Astrocyte (in vitro differentiated cells and primary cell): Measurements from ENCODE around the gene ALDOA.

Experiments
- EZH2 ChIP-seq: IDR thresholded peaks from 2 replicates; pipeline ENCODE4 v1.6.1; 2012; ENCODE audit warnings: mild to moderate bottlenecking, low read length, inconsistent platforms; ENCODE audit not compliant: insufficient read depth
- TF ChIP-seq, protein P1 (sequence below): IDR thresholded peaks from 2 replicates; pipeline ENCODE4 v1.5.1; 2011; ENCODE audit warnings: low read depth, mild to moderate bottlenecking, inconsistent platforms, low read length, moderate library complexity; ENCODE audit not compliant: insufficient read depth

DNA sequence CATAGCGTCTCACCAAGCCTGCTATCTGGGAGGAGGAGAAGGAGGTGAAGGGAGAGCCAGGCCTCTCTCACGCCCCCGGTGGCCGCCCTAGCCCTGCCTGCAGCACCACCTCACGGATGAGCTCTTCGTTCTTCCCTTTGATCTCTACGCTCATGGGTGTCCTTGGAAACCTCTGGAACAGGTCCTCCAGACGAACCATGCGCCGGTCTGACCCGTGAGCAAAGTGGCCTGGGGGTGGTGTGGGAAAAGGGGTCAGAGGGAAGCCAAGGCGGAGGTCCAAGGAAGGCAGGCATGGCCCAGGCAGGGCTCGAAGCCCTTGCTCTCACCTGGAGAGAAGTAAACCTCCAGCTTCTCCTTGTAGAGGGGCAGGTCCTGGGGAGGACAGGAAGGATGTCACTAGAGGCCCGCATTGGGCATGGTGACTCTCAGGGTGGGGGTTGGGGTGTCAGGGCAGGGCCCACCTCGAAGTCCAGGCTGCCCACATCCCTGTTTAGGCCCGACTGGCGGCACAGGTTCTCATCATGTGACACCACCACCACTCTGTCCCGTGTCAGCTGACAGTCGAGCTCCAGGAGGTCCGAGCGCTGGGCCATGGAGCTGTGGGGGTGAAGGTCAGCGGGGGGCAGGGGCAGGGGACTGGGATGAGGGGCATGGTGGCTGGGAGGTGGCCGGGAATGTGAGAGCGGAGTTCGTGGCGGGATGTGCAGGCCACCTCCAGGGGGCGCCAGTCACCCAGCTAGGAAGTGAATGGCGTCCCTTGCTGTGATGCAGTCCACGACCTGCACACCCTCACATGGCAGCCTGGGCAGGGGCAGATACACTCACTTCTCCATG is 46.9 kb downstream of the ALDOA start:
- no peak for TF ChIP-seq EZH2
- TF ChIP-seq, protein P1, sequence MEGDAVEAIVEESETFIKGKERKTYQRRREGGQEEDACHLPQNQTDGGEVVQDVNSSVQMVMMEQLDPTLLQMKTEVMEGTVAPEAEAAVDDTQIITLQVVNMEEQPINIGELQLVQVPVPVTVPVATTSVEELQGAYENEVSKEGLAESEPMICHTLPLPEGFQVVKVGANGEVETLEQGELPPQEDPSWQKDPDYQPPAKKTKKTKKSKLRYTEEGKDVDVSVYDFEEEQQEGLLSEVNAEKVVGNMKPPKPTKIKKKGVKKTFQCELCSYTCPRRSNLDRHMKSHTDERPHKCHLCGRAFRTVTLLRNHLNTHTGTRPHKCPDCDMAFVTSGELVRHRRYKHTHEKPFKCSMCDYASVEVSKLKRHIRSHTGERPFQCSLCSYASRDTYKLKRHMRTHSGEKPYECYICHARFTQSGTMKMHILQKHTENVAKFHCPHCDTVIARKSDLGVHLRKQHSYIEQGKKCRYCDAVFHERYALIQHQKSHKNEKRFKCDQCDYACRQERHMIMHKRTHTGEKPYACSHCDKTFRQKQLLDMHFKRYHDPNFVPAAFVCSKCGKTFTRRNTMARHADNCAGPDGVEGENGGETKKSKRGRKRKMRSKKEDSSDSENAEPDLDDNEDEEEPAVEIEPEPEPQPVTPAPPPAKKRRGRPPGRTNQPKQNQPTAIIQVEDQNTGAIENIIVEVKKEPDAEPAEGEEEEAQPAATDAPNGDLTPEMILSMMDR: peak; percentile 22
